ENCODE data around the gene FAM151A.

Gene FAM151A

GRCh38 chr1:54575605-54576290, 47.6 kb downstream of the FAM151A start:
- DNase-seq, result no peak

GRCh38 chr1:54575161-54575560, 48.2 kb downstream of the FAM151A start:
- no peak for DNase-seq

GRCh38 chr1:54574158-54574778, 49.1 kb downstream of the FAM151A start:
- no peak for DNase-seq

- no peak for DNase-seq
These were observed 50.8 kb downstream of the FAM151A start for GRCh38 chr1:54572542-54572850.

DNA sequence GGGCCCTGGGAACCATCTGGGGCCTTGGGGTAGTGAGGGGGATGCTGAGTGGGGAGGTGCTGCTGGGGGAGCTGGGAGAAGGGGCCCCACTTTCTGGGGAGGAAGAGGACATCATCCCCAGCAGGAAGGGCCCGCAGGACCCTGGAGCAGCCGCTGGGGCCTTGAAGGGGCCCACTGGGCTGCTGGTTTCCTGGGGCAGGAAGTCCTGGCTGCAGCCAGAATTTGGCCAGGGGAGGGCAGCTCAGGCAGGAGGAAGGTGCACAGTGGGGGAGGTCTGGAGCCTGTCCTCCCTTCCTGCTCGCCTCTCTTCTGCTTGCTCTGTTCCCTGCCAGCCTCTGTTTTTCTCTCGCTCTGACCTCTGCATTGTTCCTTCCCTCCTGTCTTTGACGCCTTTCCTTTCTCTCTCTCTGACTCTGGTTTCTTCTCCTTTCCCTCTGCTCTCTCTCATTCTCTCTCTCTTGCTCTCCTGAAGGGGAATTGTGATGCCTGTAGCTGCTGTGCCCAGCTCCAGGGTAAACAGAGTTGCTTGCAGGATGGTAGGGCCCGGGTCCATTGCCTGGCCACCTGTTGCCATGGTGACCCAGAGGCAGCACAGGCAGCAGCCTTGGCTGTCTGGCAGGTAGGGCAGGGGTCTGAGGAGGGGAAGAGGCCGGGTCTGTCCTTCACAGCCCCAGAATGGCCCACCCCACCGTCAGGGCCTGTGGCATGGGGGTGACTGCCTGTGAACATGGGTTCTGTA, 51.4 kb downstream of the FAM151A start:
- DNase-seq, result no peak

- DNase-seq, result no peak
These were observed 52.0 kb downstream of the FAM151A start for GRCh38 chr1:54571326-54571725.

DNA sequence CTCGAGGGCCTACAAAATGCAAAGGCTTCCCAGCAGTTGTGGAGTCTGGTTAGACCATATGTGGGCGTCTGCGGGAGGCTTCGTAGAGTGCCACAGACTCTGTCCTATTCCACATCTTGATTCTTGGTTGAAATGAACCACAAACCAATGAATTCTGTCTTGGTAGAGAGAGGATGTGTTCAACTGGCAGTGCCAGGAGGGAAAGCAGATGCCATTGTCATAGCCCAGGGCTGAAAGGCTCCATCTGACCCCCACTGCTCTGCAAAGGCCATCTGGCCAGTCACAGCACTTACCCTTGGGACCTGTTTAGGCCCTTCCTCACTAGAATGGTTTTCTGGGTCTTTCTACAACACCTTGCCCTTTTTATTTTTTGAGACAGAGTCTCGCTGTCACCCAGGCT, 53.2 kb downstream of the FAM151A start:
- no peak for DNase-seq

GRCh38 chr1:54569339-54569738, 54.0 kb downstream of the FAM151A start:
- DNase-seq, result no peak

DNA sequence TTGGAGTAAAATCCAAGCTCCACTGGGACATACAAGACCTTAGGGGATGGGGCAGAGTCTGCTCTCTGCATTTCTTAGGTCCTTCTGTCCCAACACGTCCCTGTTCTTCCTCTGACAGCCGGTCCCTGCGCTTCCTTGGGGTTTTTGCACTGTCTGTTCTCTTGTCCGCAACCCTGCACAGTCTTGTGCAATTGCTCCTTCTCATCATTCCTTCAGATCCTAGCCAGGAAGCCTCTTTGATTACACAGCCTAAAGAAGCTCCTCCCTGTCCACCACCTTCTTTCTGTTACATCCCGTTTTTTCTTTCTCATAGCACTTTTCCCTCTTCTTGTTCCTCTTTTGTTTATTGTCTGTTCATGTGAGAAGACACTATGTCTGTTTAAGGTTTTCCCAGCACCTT, 55.4 kb downstream of the FAM151A start:
- DNase-seq, result no peak

DNA sequence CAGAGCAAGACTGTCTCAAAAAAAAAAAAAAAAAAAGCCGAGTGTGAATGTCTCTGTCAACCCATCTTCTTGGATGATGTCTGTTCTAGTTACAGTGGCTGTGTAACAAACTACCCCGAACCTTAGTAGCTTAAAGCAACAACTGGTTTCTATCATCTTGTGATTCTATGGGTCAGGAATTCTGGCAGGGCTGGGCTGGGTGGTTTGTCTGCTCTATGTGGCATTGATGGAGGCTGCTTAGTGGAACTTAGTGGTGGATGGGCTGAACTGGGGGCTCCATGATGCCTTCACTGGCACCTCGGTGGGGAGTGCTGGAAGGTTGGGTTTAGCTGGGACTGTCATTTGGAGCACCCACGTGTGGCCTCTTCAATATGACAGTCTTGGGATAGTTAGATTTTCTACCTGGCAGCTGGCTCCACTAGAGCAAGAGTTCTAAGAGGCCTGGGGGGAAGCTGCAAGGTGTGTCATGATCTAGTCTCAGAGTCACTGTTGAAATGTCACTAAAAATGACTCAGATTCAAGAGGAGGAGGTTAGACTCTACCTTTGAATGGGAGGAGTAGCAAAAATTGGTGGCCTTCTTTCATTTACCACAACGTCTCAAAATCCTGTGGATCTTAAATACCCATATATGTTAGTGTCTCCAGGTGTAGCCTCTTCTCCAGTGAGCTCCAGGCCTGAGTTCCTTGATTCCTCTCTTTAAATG, 56.7 kb downstream of the FAM151A start:
- no peak for DNase-seq

DNA sequence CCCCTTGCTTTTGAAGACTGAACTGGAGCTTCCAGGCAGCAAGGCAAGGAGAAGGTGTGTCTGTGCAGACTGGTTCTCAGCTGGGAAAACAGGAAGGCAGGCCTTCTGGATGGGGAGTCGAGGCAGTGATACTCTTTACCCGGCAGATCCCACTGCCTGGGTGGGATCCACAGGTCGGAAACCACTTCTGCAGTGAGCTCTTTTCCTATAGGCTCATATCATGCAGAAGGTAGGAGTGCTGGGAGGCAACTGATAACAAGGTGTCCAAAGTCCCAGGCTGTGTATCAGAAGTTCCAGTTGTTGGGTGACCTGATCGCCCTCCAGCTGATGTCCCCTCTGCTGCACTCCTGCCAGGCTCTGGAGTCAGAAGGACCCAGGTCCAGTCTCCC, 58.2 kb downstream of the FAM151A start:
- DNase-seq, result no peak

- DNase-seq, result no peak
These were observed 58.8 kb downstream of the FAM151A start for GRCh38 chr1:54564312-54565112.

GRCh38 chr1:54559771-54560231, 63.5 kb downstream of the FAM151A start:
- DNase-seq, result no peak
